Heart right ventricle (tissue), 16 donors: ENCODE results near the gene CCDC154. TPM values are rescaled to one million over a fixed set of nuclear protein-coding genes. Genes with fewer than 3 reads are reported as not detected.

Experiments
- ATAC-seq, 8 donors: fragments of 200-7000 bp; cut with Tn5 transposase; one replicate each; pipeline ENCODE4 v1.9.1; 2020; ENCODE audit warnings: mild to moderate bottlenecking in 8 of 8, moderate library complexity in 8 of 8, moderate number of reproducible peaks in 1 of 8
- DNase-seq, 2 donors: peaks; one replicate each; pipeline ENCODE4 v3.0.0-alpha.2; 2020
- H3K27ac ChIP-seq, 10 donors: fragments of 200-600 bp; sonication (generic) in 2 of 10; one replicate each; pipeline versions ENCODE4 v1.5.0 to v1.8.0; 2020 to 2022; ENCODE audit warnings: mild to moderate bottlenecking in 3 of 10
- H3K27me3 ChIP-seq, 7 donors: fragments of 200-600 bp; one replicate each; pipeline ENCODE4 v1.8.0; 2021 to 2022; ENCODE audit warnings: mild to moderate bottlenecking in 2 of 7
- H3K36me3 ChIP-seq, 9 donors: fragments of 200-600 bp; sonication (generic) in 1 of 9; one replicate each; pipeline versions ENCODE4 v1.5.0 to v1.8.0; 2020 to 2022; ENCODE audit warnings: mild to moderate bottlenecking in 2 of 9
- H3K4me1 ChIP-seq, 9 donors: fragments of 200-600 bp; sonication (generic) in 1 of 9; one replicate each; pipeline versions ENCODE4 v1.5.0 to v1.8.0; 2020 to 2022; ENCODE audit warnings: mild to moderate bottlenecking in 4 of 9
- H3K4me3 ChIP-seq, 10 donors: fragments of 200-600 bp; sonication (generic) in 2 of 10; one replicate each; pipeline versions ENCODE4 v1.5.0 to v1.8.0; 2020 to 2022; ENCODE audit warnings: mild to moderate bottlenecking in 7 of 10, moderate library complexity in 2 of 10
- H3K9me3 ChIP-seq, 11 donors: fragments of 200-600 bp in 10 of 11; sonication (generic) in 2 of 11; one replicate each; pipeline versions ENCODE4 v1.5.0 to v1.8.0; 2013 to 2022; ENCODE audit warnings: mild to moderate bottlenecking in 2 of 11, control low read depth in 1 of 11, moderate library complexity in 1 of 11
- WGBS, 2 donors: extraction: QIAGEN DNeasy Blood & Tissue Kit; methylation state at CpG; one replicate each; pipeline ENCODE4 v1.1.7; 2013; ENCODE audit warnings: inconsistent platforms in 1 of 2; 5-methylcytosine and 5-hydroxymethylcytosine counted together
- intact Hi-C, 10 donors: fragments of 100-400 bp; cut with DNase I; formaldehyde crosslinking; loops; one replicate each; pipeline versions ENCODE4 v1.11.1 to v1.14.2; 2022
- polyA plus RNA-seq, 2 donors: library from polyadenylated mRNA; stranded (reverse); fragments of 200-250 nt; gene quantifications; one replicate each; pipeline ENCODE4 v1.2.3, GENCODE V29; 2013
- total RNA-seq, 10 donors: library from RNA; stranded (reverse); fragmentation: NEBNext Ultra II Directional in 3 of 10; extraction: Animal tissue kit (Norgen Biotek cat#: 25700) in 3 of 10; gene quantifications; one replicate each; pipeline versions ENCODE4 v1.2.1 to v1.2.4, GENCODE V29; 2021 to 2023
- TF ChIP-seq, protein P1 (sequence below), 9 donors: fragments of 200-600 bp; sonication (generic) in 2 of 9; IDR thresholded peaks; one replicate each; pipeline versions ENCODE4 v1.5.0 to v1.8.0; 2021 to 2022; ENCODE audit warnings: antibody characterized with exemption in 9 of 9, mild to moderate bottlenecking in 5 of 9, moderate library complexity in 1 of 9
- donor health status: Arrhythmogenic right ventricular cardiomyopathy.
- donor health status: ischemic (EF 13 %, LVEDD 7.1; RV severe dilation, severe dysfunction).
- donor health status: healthy with polysubstance abuse.
- donor health status: DM: no; HTN: yes; CAD: no.
- donor health status: DM: no; HTN: no; CAD: no.
- donor health status: ischemic (EF 25% LVEDD 6.9; RV normal size, moderate dysfunction).
- donor health status: ischemic (EF 25% LVEDD 5.7; RV mildly dilated, moderate dysfunction).
- donor health status: healthy.
- donor health status: DM: yes; HTN: yes; CAD: no.
- donor health status: Ischemic cardiomyopathy.
- donor health status: ischemic (EF 35%, LVEDD 5.7; RV mildly dilated, moderate dysfunction).
- donor health status: nonischemic (EF 11% LVEDD 7.7; RV severe dilation, severe dysfunction).
- donor health status: DM: yes; HTN: yes; CAD: no.
- donor health status: PGD.
- donor health status: ischemic (EF 29% LVEDD 5.4; RV normal size, mild dysfunction).
- donor health status: nonischemic (EF 23%, LVEDD 6.1; RV moderate dilation, normal function).

The CCDC154 gene
- total and polyA plus RNA-seq, 12 donors, result 0.17 to 5.9 (median 0.75) TPM

DNA sequence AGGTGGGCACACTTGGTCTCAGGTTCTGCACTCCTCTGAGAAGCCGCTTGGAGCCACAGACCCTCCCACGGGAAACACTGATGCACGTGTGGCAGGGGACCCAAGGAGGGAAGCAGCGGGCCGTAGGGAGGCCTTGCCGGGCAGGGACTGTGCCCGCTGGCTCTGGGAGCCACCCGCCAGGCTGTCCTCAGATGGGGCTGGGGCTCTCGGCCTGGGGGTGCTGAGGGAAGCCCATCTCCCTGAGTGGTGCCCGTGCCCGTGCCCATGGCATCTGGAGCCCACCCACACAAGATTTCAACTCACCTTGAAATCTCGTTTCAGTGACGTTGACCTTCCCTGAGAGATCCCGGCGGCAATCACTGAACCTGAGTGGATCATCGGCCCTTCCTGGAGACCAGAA lies 12.6 kb upstream of the CCDC154 start:
- DNase-seq (no peak), ATAC-seq (no peak)
- Histone ChIP-seq H3K36me3 (peaks cover 0 to 91% (median 69%) of the 10 kb centered on the region in 9 donors), H3K27me3 (no peaks in the 10 kb centered on the region), H3K4me3 (no peak overlapping the region), H3K4me1 (no peaks in the 10 kb centered on the region), H3K27ac (no peak overlapping the region), H3K9me3 (no peaks in the 10 kb centered on the region)
- WGBS, 2 donors, result 90 to 92% methylated on average over 16 of the region's 16 CpGs
- TF ChIP-seq, protein P1, sequence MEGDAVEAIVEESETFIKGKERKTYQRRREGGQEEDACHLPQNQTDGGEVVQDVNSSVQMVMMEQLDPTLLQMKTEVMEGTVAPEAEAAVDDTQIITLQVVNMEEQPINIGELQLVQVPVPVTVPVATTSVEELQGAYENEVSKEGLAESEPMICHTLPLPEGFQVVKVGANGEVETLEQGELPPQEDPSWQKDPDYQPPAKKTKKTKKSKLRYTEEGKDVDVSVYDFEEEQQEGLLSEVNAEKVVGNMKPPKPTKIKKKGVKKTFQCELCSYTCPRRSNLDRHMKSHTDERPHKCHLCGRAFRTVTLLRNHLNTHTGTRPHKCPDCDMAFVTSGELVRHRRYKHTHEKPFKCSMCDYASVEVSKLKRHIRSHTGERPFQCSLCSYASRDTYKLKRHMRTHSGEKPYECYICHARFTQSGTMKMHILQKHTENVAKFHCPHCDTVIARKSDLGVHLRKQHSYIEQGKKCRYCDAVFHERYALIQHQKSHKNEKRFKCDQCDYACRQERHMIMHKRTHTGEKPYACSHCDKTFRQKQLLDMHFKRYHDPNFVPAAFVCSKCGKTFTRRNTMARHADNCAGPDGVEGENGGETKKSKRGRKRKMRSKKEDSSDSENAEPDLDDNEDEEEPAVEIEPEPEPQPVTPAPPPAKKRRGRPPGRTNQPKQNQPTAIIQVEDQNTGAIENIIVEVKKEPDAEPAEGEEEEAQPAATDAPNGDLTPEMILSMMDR (IDR thresholded peaks at IDR 0.05), result no peak
- intact Hi-C loops, result no loop called here

- H3K27ac ChIP-seq, result no peak overlapping the region
- H3K4me1 ChIP-seq, result no peaks in the 10 kb centered on the region
- TF ChIP-seq, protein P1 (IDR thresholded peaks at IDR 0.05), result no peak
- no peak overlapping the region for H3K4me3 ChIP-seq
- 94 to 95% methylated on average over 40 to 41 of the region's 41 CpGs for WGBS, 2 donors
- no peaks in the 10 kb centered on the region for H3K9me3 ChIP-seq
- ATAC-seq, result no peak
- no peak for DNase-seq
- H3K36me3 ChIP-seq, result peaks cover 0 to 93% (median 66%) of the 10 kb centered on the region in 9 donors
- H3K27me3 ChIP-seq, result no peaks in the 10 kb centered on the region
- intact Hi-C loops, result no loop called here
Observed at GRCh38 chr16:1455190-1456171, 11.1 kb upstream of the CCDC154 start.

DNA sequence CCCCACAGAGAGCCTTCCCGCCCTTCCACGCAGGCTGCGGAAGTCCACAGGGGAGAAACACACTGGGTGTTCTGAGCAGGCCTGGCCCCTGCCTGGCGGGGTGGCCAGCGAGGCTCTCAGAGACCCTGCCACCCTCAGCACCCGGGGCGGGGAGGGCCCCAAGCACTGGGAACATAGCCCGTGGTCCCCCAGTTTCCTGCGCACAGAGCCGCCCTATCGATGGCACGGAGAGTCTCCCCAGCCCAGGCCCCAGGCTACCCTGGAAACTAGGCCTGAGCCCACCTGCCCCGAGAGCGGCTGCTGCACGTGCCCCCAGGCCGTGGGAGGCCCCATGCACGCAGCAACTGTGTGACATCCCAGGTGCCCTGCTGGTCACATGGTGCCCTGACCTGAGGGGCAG lies 10.2 kb upstream of the CCDC154 start:
- no peak for DNase-seq
- ATAC-seq, result no peak
- no peaks in the 10 kb centered on the region for H3K4me1 ChIP-seq
- H3K27ac ChIP-seq, result no peak overlapping the region
- H3K27me3 ChIP-seq, result no peaks in the 10 kb centered on the region
- H3K9me3 ChIP-seq, result no peaks in the 10 kb centered on the region
- H3K36me3 ChIP-seq, result peaks cover 0 to 95% (median 65%) of the 10 kb centered on the region in 9 donors
- 88 to 93% methylated on average over 17 of the region's 17 CpGs for WGBS, 2 donors
- intact Hi-C loops, result no loop called here
- no peak overlapping the region for H3K4me3 ChIP-seq
- TF ChIP-seq, protein P1 (IDR thresholded peaks at IDR 0.05), result no peak

DNA sequence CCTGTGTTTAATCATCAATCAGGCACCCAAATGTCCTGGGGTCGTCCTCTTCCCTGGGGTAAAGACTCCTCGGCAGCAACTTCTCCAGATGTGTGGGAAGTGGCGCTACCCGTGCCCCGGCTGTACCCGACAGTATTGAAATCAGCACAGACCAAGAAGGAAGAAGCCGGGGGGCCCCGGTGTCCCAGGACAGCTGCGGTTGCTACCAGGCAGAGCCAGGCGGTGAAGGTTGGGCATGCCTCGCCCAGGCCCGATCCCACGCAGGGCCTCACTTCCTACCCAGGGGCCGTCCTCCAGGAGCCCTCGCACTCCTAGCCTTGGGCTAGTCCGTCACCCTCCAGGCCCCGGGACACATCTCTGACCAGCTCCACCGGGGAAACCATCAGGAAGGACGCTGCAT lies 9.0 kb upstream of the CCDC154 start:
- intact Hi-C loops, result no loop called here
- DNase-seq, result no peak
- Histone ChIP-seq H3K4me3 (no peak overlapping the region), H3K9me3 (no peaks in the 10 kb centered on the region), H3K4me1 (no peaks in the 10 kb centered on the region), H3K27ac (no peak overlapping the region), H3K27me3 (no peaks in the 10 kb centered on the region), H3K36me3 (peaks cover 0 to 98% (median 58%) of the 10 kb centered on the region in 9 donors)
- TF ChIP-seq, protein P1 (IDR thresholded peaks at IDR 0.05), result no peak
- no peak for ATAC-seq
- WGBS, 2 donors, result 94 to 96% methylated on average over 19 of the region's 19 CpGs
